ENCODE measurements around the gene VASH2. TPM values are rescaled to one million over a fixed set of nuclear protein-coding genes. Genes with fewer than 3 reads are reported as not detected.
"Not testable (repeated sequence)": the region's sequence is repeated elsewhere in the genome, so short reads cannot be mapped to it uniquely, and the experiment has no call there.

Gene VASH2
- under 0.01 TPM in 2 replicates for total RNA-seq

DNA sequence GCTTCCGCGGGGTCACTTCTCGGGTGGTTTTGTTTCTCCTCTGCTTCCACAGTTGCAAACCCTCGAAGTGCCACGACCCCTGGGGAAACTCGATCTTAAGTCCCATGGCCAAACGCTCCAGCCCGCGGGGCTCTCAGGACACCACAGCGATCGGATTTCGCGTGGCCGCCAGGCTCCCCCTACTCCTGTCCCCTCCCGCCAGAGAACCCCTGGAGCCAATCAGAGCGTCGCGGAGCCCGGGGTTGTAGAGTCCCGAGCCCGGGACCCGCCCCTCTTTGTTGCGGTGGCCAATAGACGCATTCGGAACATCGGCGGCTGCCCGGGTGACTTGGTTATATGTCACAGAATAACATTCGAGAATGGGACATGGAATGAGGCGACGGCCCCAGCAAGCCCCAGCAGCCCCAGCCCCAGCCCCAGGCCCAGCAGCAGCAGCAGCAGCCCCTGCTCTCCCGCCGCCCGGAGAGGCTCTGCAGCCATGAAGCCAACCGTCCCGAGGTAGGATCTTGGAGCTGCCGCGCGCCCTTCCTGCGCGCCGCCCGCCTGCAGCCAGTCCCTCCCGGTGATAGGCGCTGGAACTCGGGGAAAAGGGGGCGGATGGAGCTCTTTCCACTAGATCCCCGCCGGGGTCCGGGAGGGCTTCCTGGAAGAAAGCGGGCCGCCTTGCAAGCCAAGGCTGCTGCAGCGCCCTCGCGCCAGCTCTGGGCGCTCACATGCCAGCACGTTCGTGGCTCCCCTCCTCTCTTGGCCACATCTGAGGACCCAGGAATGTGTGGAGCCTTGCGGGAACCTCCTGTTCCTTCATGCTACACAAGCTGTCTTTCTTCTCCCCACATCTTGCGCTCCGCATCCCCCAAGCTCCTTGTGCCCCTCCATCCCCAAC, at the start of gene VASH2:
TSS of gene VASH2 (plus strand) at position 299 of the 883 bp plus-strand sequence. CDS start 1,002 bp downstream, outside the sequence.
- DNase-seq (ENCODE audit: low read depth in 2 of 2): peak; percentile 76 to 83

DNA sequence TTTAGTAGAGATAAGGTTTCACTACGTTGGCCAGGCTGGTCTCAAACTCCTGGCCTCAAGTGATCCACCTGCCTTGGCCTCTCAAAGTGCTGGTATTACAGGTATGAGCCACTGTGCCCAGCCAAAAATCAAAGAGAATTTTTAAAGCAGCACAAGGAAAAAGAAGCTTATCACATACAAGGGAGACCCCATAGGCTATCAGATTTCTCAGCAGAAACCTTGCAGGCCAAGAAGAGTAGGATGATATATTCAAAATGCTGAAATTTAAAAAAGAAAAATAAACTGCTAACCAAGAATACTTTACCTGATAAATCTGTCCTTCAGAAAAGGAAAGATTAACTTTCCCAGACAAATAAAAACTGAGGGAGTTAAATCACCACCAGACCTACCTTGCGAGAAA, 49.1 kb upstream of the VASH2 start:
- no peak for DNase-seq (ENCODE audit: low read depth in 2 of 2)

DNA sequence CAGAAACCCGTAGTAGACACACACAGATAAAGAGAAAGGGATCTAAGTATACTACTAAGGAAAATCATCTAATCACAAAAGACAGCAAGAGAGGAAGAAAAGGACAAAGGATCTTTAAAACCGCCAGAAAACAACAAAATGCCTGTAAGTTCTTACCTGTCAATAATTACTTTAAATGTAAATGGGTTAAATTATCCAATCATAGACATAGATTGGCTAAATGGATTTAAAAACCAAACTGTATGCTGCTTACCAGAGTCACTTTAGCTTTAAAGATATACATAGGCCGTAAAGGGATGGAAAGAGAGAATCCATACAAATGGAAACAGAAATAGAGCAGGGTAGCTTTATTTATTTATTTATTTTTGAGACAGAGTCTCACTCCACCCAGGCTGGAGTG, 48.3 kb upstream of the VASH2 start:
- DNase-seq (ENCODE audit: low read depth in 2 of 2): no peak

DNA sequence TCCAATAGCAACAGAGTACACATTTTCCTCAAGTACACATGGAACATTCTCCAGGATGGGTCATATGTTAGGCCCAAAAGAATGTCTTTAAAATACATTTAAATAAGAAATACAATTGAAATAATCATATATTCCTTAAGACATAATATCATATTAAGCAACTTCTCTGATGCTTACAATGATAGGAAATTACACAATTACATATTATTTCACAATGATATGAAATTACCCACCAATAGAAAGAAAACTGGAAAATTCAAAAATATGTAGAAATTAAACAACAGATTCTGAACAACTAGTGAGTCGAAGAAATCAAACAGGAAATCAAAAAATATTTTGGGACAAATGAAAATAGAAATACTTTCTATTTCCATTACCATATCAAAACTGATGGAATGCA, 46.7 kb upstream of the VASH2 start:
- DNase-seq (ENCODE audit: low read depth in 2 of 2): no peak

DNA sequence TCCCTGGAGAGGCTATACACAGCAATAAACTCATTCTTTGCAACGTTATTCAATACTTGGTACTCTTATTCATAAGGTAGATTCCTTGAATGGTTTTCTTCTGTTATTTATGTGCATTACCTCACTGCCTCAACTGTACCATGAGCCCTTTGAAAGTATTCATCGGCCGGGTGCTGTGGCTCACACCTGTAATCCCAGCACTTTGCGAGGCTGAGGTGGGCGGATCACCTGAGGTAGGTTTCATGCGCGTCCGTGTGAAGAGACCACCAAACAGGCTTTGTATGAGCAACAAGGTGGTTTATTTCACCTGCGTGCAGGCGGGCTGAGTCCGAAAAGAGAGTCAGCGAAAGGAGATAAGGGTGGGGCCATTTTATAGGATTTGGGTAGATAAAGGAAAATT, 42.3 kb upstream of the VASH2 start:
- DNase-seq (ENCODE audit: low read depth in 2 of 2): not testable (repeated sequence)

DNA sequence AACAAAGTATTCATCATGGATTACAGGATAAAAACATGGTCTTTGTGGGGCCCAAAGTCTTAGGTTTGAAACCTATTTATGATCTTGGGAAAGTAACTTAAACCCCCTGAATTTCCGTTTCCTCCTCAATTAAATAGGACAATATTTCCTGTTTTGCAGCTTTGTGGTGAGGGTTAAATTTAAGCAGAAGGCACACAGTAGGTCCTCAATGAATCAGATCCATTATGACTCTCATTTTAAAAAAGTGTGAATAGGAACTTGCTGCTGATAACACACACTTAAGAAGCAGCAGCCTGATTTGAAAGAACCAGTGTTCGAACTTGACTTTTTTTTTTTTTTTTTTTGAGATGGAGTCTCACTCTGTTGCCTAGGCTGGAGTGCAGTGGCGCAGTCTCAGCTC, 41.4 kb upstream of the VASH2 start:
- DNase-seq (ENCODE audit: low read depth in 2 of 2): no peak

DNA sequence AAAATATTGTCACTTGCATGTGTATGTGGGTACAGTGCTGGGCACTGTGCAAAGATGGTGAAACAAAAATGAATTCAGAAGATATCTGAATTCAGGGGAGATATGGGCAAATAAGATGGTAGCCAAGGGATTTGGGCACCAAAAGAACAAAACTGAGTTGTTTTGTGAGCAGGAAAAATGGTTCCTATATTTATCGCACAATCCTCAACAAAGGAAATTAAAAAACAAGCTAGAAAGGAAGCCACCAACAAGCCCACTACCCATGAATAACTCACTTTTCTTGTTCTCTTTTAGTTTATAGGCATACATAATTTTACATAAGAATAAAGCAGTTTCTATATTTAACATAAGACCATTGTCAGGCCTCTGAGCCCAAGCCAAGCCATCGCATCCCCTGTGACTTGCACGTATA, 40.7 kb upstream of the VASH2 start:
- no peak for DNase-seq (ENCODE audit: low read depth in 2 of 2)

DNA sequence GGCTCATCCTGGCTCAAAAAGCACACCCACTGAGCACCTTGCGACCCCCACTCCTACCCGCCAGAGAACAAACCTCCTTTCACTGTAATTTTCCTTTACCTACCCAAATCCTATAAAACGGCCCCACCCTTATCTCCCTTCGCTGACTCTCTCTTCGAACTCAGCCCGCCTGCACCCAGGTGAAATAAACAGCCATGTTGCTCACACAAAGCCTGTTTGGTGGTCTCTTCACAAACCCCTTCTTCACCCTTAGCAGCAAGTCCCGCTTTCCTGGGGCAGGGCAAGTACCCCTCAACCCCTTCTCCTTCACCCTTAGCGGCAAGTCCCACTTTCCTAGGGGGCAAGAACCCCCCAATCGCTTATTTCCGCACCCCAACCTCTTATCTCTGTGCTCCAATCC, 40.1 kb upstream of the VASH2 start:
- DNase-seq (ENCODE audit: low read depth in 2 of 2): not testable (repeated sequence)

DNA sequence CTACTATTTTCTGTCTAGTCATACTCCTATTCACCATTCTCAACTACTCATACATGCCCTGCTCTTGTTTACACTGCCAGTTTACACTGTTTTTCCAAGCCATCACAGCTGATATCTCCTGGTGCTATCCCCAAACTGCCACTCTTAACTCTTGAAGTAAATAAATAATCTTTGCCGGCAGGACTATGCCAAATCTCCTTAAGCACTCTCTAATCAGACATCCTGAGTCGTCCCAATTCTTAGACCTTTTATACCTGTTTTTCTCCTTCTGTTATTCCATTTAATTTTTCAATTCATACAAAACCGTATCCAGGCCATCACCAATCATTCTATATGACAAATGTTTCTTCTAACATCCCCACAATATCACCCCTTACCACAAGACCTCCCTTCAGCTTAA, 36.7 kb upstream of the VASH2 start:
- not testable (repeated sequence) for DNase-seq (ENCODE audit: low read depth in 2 of 2)

DNA sequence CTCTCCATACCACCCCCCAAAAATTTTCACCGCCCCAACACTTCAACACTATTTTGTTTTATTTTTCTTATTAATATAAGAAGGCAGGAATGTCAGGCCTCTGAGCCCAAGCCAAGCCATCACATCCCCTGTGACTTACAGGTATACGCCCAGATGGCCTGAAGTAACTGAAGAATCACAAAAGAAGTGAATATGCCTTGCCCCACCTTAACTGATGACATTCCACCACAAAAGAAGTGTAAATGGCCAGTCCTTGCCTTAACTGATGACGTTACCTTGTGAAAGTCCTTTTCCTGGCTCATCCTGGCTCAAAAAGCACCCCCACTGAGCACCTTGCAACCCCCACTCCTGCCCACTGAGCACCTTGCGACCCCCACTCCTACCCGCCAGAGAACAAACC, 36.2 kb upstream of the VASH2 start:
- DNase-seq (ENCODE audit: low read depth in 2 of 2): not testable (repeated sequence)

DNA sequence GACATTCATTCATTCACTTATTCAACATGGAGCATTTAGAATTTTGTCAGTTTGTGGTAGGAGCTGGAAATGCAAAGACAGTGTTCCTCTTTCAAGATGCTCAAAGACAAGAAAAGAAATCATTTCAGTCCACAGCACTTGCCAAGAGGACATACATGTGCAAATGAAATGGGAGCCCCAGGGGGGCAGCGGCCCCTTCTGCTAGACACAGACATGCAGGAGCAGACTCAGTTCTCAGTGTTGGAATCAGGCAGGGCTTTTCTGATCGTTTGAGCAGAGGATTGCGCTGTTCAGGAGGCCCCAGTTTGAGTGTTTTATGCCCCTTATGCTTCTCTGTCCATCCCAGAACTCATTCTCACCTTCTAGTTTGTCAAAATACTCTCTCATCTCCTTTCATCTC, 35.6 kb upstream of the VASH2 start:
- no peak for DNase-seq (ENCODE audit: low read depth in 2 of 2)

DNA sequence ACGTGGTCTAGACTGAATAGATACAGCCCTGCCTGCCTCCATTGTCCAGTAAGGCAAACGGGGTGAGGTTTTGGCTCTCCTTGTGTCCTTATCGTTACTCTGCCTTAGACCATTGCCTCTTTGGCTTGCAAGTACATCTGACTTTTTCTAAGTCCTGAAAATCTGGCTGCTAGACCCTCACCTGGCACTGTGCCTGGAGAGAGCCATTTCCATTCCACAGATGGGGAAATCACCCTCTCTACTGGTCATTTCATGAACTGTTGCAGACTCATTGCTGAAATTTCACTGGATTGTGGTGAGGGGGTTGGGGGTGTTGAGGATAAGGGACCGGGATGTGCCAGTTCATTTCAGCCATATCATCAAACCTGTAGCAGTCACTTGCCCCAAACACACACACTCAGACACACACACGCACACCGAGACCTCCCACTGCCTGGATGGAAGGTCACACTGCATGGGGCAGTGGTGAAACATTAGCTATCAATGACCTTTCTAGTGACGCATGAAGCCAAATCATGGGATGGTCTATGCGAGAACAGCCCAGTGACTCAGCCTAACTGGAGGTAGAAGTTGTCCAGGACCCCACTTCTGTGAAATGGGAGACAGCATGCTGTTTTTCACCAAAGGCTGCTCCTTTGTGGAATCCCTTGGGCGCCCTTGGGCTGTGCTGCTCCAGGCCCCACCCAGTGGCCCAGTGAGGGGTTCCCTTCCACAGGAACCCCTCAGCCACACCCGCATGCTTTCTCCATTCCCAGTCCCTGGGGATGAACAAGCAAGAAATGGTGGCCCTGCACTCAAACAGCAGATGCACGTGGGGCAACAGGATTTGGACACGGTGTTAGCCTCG, 34.9 kb upstream of the VASH2 start:
- DNase-seq (ENCODE audit: low read depth in 2 of 2): peak; percentile 31 to 62

DNA sequence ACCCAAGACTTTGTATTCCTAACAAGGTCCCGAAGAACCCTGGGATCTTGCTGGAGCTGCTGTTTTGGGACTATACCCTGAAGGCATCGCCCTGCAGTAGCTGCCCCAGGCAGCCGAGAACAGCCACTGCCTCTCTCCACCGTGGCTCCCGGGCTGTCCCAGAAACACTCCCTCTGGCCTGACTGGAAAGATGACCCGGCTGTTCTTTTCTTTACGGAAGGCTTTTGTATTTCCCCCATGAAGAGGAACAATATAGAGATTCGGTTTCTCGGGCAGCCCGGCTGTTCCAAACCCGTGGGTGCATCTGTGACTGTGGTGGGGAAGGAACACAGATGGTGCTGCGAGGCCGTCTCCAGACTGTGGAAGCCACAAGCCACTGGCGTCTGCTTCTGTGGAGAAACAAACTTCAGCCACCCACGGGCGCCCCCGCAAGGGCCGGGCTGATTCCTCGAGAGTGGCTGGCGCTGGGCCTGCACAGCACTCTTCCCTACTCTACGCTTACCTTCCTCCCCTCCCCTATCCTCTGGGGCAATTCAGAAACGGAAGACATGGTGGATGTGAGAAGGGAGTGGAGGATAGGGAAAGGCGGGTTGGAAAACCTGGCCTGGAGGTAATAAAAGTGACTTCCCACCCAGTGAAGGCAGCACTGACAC, 33.7 kb upstream of the VASH2 start:
- peak in 1 of 2 donors; percentile 23 for DNase-seq (ENCODE audit: low read depth in 2 of 2)

DNA sequence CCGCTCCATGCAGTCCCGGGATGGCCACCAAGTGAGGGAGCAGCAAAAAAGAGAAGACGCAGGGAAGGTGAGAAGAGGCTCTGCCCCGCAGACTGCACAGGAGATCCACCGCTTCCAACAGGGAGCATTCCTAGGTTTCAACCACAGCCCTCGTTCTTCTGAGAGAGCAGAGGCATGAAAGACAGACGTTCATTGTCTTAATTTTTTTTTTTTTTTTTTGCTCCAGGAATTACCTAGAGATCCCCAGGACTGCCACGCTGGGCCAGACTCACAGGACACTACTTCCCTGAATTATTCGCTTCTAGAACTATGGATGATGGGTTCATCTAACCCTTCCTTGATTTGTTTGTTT, 33.2 kb upstream of the VASH2 start:
- DNase-seq (ENCODE audit: low read depth in 2 of 2): no peak

DNA sequence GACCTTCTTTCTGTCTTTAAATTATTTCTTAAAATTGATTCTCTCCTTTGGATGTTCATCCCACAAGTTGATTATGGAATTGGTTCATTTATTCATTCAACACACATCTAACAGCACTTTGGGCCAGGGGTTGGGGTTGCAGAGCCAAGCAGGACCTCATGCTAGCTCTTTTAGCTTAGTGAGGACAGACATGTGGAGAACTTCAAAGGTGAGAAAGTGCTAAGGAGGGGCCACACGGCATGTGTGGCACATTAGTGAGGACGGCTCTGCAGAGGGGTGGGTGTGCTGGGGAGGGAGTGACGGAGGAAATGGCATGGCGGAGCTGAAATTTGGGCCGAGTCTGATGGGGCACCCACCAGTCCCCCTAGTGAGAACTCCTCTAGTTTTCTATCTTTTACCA, 32.5 kb upstream of the VASH2 start:
- no peak for DNase-seq (ENCODE audit: low read depth in 2 of 2)

DNA sequence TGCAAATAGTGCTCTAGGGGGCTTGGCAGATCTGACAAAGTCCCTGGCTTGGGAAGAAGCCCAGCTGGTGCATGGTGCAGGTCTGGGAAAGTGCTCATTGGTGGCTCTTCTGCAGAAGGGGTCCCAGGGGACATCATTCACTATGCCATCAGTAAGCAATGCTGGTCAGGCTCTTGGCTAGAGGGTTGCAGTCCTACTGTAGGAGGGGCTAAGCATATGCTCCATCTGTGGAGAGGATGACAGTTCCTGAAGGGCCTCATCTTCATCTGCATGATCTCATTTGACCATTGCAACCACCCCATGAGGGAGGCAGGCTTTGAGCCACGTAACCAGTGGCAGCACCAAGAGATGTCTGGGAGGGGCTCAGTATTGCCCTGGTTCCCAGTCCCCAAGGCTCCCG, 31.5 kb upstream of the VASH2 start:
- no peak for DNase-seq (ENCODE audit: low read depth in 2 of 2)

DNA sequence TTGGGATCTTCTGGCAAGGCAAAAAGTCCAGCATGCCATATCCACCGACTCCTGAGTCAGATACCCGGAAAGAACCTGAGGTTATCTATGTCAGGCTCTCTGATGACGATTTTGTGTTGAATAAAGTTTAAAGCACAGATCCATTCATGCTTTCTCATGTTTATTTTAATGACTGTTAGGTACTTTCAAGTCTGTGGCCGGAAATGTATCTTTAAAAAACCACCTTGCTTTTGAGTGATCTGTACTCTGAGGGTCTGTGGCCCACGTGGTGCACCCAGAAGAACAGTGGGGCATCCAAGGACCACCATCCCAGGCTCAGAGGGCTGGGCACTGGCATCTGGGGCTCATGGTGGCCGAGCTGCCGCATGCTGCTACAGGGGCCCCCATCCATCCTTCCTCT, 30.1 kb upstream of the VASH2 start:
- no peak for DNase-seq (ENCODE audit: low read depth in 2 of 2)

DNA sequence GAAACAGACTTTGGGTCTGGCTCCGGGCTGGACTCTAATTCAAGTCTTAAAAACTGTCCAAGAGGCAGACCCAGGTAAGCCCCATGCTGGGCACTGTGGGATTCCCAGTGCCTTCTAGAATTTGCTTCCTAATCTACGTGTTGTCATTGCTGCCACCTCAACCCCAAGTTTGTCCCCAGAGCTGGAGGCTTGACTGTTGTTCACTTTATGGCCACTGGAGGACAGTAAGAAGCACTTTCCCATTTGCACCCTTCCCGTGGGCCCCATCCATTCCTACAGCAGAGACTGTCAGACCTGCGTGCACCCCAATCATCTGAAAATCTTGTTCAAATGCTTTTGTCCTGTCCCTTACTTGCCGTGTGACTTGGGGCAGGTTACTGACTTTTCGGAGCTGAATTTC, 29.4 kb upstream of the VASH2 start:
- DNase-seq (ENCODE audit: low read depth in 2 of 2): no peak

DNA sequence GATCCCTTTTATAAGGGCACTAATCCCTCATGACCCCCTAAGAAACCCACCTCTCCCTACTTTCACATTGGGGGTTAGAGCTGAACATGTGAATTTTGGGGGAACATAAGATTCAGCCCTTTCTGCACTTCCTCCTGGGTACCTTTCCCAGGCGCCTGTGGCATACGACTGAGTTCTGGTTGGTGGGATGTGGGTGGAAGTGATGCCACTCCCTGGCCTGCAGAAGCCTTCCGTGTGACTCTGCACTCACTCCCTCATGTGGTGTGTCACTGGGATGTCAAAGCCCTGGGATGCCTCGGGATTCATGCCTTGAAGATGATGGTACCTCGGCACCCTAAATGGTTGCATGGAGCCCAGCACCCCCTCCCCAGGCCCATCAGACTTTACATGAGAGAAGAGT, 28.3 kb upstream of the VASH2 start:
- no peak for DNase-seq (ENCODE audit: low read depth in 2 of 2)

DNA sequence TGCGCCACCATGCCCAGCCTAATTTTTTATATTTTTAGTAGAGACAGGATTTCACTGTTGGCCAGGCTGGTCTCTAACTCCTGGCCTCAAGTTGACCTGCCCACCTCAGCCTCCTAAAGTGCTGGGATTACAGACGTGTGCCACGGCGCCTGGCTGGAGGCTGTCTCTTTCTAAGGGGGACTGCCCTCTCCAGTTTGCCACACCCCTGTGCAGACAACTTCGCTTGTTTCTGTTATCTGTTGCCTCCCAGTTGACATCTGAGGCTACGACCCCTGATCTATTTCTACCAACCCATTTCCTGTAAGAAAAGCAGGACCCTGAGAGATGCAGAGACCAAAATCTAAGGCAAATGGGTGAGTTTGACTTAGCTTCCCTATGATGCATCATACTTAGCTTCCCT, 24.0 kb upstream of the VASH2 start:
- no peak for DNase-seq (ENCODE audit: low read depth in 2 of 2)

DNA sequence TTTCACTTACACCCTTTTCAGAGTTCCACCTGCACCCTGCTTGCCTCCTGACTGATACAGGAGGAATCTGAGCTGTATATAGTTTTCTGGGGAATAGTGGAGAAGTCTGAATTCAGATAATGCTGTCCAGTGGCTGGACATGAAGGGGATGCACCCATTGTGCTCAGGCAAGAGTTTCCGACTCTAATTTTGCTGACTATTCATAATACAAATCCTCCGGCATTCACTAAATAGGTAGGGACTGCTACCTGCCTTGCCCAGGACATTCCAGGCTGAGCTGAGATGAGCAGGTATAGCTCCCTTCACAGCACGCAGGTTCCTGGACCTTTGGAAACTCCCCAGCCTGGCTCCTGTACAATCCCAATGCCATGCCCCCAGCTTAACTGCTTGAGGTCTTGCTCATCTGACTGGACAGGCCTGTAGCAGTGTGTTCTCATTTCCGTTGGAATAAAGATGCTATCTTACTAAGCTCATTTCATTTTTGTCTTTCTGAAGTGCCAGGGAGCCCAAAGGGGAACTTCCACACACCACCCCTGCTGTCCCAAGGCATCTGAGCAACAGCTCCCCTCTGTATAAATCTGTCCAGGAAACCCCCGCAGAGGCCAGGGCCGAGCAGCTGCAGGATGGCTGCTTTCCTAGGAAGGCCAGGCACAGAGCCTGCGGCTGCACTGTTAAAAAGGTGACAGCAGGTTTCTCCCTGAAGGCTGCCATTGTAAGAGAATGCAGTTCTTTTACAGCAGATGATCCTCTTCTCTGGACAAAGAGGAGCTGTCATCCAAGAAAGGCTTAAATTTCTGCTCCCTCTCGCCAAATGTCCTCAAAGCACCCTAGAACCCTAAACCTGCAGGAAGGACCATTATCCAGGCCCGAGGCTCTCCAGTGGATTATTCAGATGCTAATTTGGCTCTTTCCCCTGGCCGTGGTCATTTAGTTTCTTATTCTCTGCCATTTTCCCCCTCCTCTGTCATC, 21.7 kb upstream of the VASH2 start:
- peak in 1 of 2 donors; percentile 13 for DNase-seq (ENCODE audit: low read depth in 2 of 2)
